Activated T-cell treated with anti-CD3 and anti-CD28 coated beads, Interleukin-2, amount 50 U/mL, for 24 hours (primary cell): ENCODE results near the gene ASAH2.
A peak's percentile ranks its signal among the peaks of the same experiment; 100 is the strongest.
"Not testable (repeated sequence)": the region's sequence is repeated elsewhere in the genome, so short reads cannot be mapped to it uniquely, and the experiment has no call there.

Source experiments
- DNase-seq: peaks from one replicate; pipeline ENCODE4 v3.0.0-alpha.2; 2020
- H3K27ac Mint-ChIP-seq: 2 replicates; pipeline ENCODE4 v1.8.0; 2020; ENCODE audit warnings: mild to moderate bottlenecking, mixed read lengths
- H3K27me3 Mint-ChIP-seq: 2 replicates; pipeline ENCODE4 v1.8.0; 2020; ENCODE audit warnings: mixed read lengths
- H3K36me3 Mint-ChIP-seq: 2 replicates; pipeline ENCODE4 v1.8.0; 2020; ENCODE audit warnings: low read depth, mixed read lengths
- H3K4me1 Mint-ChIP-seq: 2 replicates; pipeline ENCODE4 v1.8.0; 2020; ENCODE audit warnings: low read depth, mixed read lengths
- H3K4me3 Mint-ChIP-seq: 2 replicates; pipeline ENCODE4 v1.8.0; 2020; ENCODE audit warnings: mild to moderate bottlenecking, moderate library complexity, mixed read lengths
- H3K9me3 Mint-ChIP-seq: 2 replicates; pipeline ENCODE4 v1.8.0; 2020; ENCODE audit warnings: mixed read lengths

Gene ASAH2

GRCh38 chr10:50275650-50276235, 24.4 kb upstream of the ASAH2 start:
- H3K4me3 Mint-ChIP-seq, result no peak overlapping the region
- H3K27ac Mint-ChIP-seq, result no peak overlapping the region
- peak; percentile 44 for DNase-seq
- peaks cover 38% of the 10 kb centered on the region for H3K27me3 Mint-ChIP-seq
- no peaks in the 10 kb centered on the region for H3K9me3 Mint-ChIP-seq
- no peaks in the 10 kb centered on the region for H3K4me1 Mint-ChIP-seq
- no peaks in the 10 kb centered on the region for H3K36me3 Mint-ChIP-seq

- Mint-ChIP-seq H3K4me3 (no peak overlapping the region), H3K9me3 (no peaks in the 10 kb centered on the region), H3K4me1 (no peaks in the 10 kb centered on the region), H3K27ac (no peak overlapping the region), H3K27me3 (peaks cover 13% of the 10 kb centered on the region), H3K36me3 (no peaks in the 10 kb centered on the region)
- no peak for DNase-seq
Measured at GRCh38 chr10:50272531-50272930, 21.2 kb upstream of the ASAH2 start.

GRCh38 chr10:50271564-50272250, 20.4 kb upstream of the ASAH2 start:
- Mint-ChIP-seq H3K4me1 (no peaks in the 10 kb centered on the region), H3K36me3 (no peaks in the 10 kb centered on the region), H3K9me3 (no peaks in the 10 kb centered on the region), H3K27ac (no peak overlapping the region), H3K4me3 (no peak overlapping the region), H3K27me3 (peaks cover 11% of the 10 kb centered on the region)
- DNase-seq, result no peak

- DNase-seq, H3K36me3 Mint-ChIP-seq, H3K9me3 Mint-ChIP-seq, H3K4me3 Mint-ChIP-seq, H3K27ac Mint-ChIP-seq, H3K4me1 Mint-ChIP-seq: not testable (repeated sequence)
- H3K27me3 Mint-ChIP-seq, result peaks cover 33% of the 10 kb centered on the region
Measured at GRCh38 chr10:50267877-50268276, 16.6 kb upstream of the ASAH2 start.

GRCh38 chr10:50262625-50263024, 11.3 kb upstream of the ASAH2 start:
- not testable (repeated sequence) for DNase-seq, H3K27ac Mint-ChIP-seq, H3K4me3 Mint-ChIP-seq, H3K36me3 Mint-ChIP-seq, H3K9me3 Mint-ChIP-seq
- H3K4me1 Mint-ChIP-seq, result peaks cover 14% of the 10 kb centered on the region
- H3K27me3 Mint-ChIP-seq, result peaks cover 62% of the 10 kb centered on the region

GRCh38 chr10:50260791-50261281, 9.5 kb upstream of the ASAH2 start:
- H3K9me3 Mint-ChIP-seq, result no peaks in the 10 kb centered on the region
- DNase-seq, result no peak
- no peaks in the 10 kb centered on the region for H3K36me3 Mint-ChIP-seq
- H3K27ac Mint-ChIP-seq, result no peak overlapping the region
- H3K4me1 Mint-ChIP-seq, result peaks cover 14% of the 10 kb centered on the region
- H3K27me3 Mint-ChIP-seq, result peaks cover 63% of the 10 kb centered on the region
- no peak overlapping the region for H3K4me3 Mint-ChIP-seq

GRCh38 chr10:50254479-50254878, 3.2 kb upstream of the ASAH2 start:
- no peak overlapping the region for H3K4me3 Mint-ChIP-seq
- DNase-seq, result no peak
- peaks cover 60% of the 10 kb centered on the region for H3K27me3 Mint-ChIP-seq
- no peaks in the 10 kb centered on the region for H3K9me3 Mint-ChIP-seq
- no peaks in the 10 kb centered on the region for H3K4me1 Mint-ChIP-seq
- no peak overlapping the region for H3K27ac Mint-ChIP-seq
- H3K36me3 Mint-ChIP-seq, result no peaks in the 10 kb centered on the region

GRCh38 chr10:50250096-50250854, 1.0 kb downstream of the ASAH2 start:
- DNase-seq, result no peak
- H3K27ac Mint-ChIP-seq, result no peak overlapping the region
- no peaks in the 10 kb centered on the region for H3K36me3 Mint-ChIP-seq
- no peaks in the 10 kb centered on the region for H3K9me3 Mint-ChIP-seq
- no peak overlapping the region for H3K4me3 Mint-ChIP-seq
- H3K27me3 Mint-ChIP-seq, result peaks cover 51% of the 10 kb centered on the region
- H3K4me1 Mint-ChIP-seq, result no peaks in the 10 kb centered on the region

- H3K9me3 Mint-ChIP-seq, result no peaks in the 10 kb centered on the region
- no peak overlapping the region for H3K4me3 Mint-ChIP-seq
- no peak for DNase-seq
- no peak overlapping the region for H3K27ac Mint-ChIP-seq
- no peaks in the 10 kb centered on the region for H3K36me3 Mint-ChIP-seq
- no peaks in the 10 kb centered on the region for H3K4me1 Mint-ChIP-seq
- peaks cover 45% of the 10 kb centered on the region for H3K27me3 Mint-ChIP-seq
Measured at GRCh38 chr10:50248598-50248997, 2.7 kb downstream of the ASAH2 start.

GRCh38 chr10:50248062-50248461, 3.3 kb downstream of the ASAH2 start:
- Mint-ChIP-seq H3K4me3 (no peak overlapping the region), H3K9me3 (no peaks in the 10 kb centered on the region), H3K27ac (no peak overlapping the region), H3K36me3 (no peaks in the 10 kb centered on the region), H3K4me1 (no peaks in the 10 kb centered on the region), H3K27me3 (peaks cover 43% of the 10 kb centered on the region)
- no peak for DNase-seq

GRCh38 chr10:50244201-50244600, 7.1 kb downstream of the ASAH2 start:
- H3K36me3 Mint-ChIP-seq, result no peaks in the 10 kb centered on the region
- no peak for DNase-seq
- no peaks in the 10 kb centered on the region for H3K4me1 Mint-ChIP-seq
- H3K9me3 Mint-ChIP-seq, result no peaks in the 10 kb centered on the region
- H3K27me3 Mint-ChIP-seq, result peaks cover 43% of the 10 kb centered on the region
- no peak overlapping the region for H3K27ac Mint-ChIP-seq
- H3K4me3 Mint-ChIP-seq, result no peak overlapping the region

- DNase-seq, result no peak
- Mint-ChIP-seq H3K4me3 (no peak overlapping the region), H3K27me3 (peaks cover 46% of the 10 kb centered on the region), H3K9me3 (no peaks in the 10 kb centered on the region), H3K36me3 (no peaks in the 10 kb centered on the region), H3K27ac (no peak overlapping the region), H3K4me1 (no peaks in the 10 kb centered on the region)
Measured at GRCh38 chr10:50242777-50243176, 8.5 kb downstream of the ASAH2 start.

- DNase-seq, H3K4me1 Mint-ChIP-seq, H3K9me3 Mint-ChIP-seq, H3K36me3 Mint-ChIP-seq, H3K27ac Mint-ChIP-seq, H3K4me3 Mint-ChIP-seq: not testable (repeated sequence)
- H3K27me3 Mint-ChIP-seq, result peaks cover 46% of the 10 kb centered on the region
Measured at GRCh38 chr10:50241478-50241877, 9.8 kb downstream of the ASAH2 start.

GRCh38 chr10:50234486-50234885, 16.8 kb downstream of the ASAH2 start:
- Mint-ChIP-seq H3K4me1 (peaks cover 2% of the 10 kb centered on the region), H3K4me3 (no peak overlapping the region), H3K27ac (no peak overlapping the region), H3K27me3 (peaks cover 49% of the 10 kb centered on the region), H3K36me3 (no peaks in the 10 kb centered on the region), H3K9me3 (no peaks in the 10 kb centered on the region)
- no peak for DNase-seq

GRCh38 chr10:50232261-50232639, 19.1 kb downstream of the ASAH2 start:
- no peak overlapping the region for H3K27ac Mint-ChIP-seq
- DNase-seq, result no peak
- no peaks in the 10 kb centered on the region for H3K36me3 Mint-ChIP-seq
- peaks cover 38% of the 10 kb centered on the region for H3K27me3 Mint-ChIP-seq
- H3K4me3 Mint-ChIP-seq, result no peak overlapping the region
- peaks cover 2% of the 10 kb centered on the region for H3K4me1 Mint-ChIP-seq
- no peaks in the 10 kb centered on the region for H3K9me3 Mint-ChIP-seq
